Activated T-helper 9 cell treated with anti-CD3 and anti-CD28 coated beads, Interleukin-2, amount 50 U/mL, for 16 hours (primary cell): ENCODE measurements around the gene ZBTB47.

ENCODE experiments used
- DNase-seq: peaks from one replicate; pipeline ENCODE4 v3.0.0-alpha.2; 2020; ENCODE audit warnings: low read depth

Gene ZBTB47

GRCh38 chr3:42712688-42713372, 59.3 kb downstream of the ZBTB47 start:
- no peak for DNase-seq

- DNase-seq, result no peak
Measured at GRCh38 chr3:42713747-42714146, 60.2 kb downstream of the ZBTB47 start.

- DNase-seq, result no peak
Measured at GRCh38 chr3:42714171-42714852, 60.8 kb downstream of the ZBTB47 start.
